Femur (tissue), 1 donor: ENCODE measurements around the gene DGAT2.
A peak's percentile ranks its signal among the peaks of the same experiment; 100 is the strongest.

Experiments used
- DNase-seq: peaks from one replicate; pipeline ENCODE4 v3.0.0-alpha.2; 2017

DGAT2 gene

DNA sequence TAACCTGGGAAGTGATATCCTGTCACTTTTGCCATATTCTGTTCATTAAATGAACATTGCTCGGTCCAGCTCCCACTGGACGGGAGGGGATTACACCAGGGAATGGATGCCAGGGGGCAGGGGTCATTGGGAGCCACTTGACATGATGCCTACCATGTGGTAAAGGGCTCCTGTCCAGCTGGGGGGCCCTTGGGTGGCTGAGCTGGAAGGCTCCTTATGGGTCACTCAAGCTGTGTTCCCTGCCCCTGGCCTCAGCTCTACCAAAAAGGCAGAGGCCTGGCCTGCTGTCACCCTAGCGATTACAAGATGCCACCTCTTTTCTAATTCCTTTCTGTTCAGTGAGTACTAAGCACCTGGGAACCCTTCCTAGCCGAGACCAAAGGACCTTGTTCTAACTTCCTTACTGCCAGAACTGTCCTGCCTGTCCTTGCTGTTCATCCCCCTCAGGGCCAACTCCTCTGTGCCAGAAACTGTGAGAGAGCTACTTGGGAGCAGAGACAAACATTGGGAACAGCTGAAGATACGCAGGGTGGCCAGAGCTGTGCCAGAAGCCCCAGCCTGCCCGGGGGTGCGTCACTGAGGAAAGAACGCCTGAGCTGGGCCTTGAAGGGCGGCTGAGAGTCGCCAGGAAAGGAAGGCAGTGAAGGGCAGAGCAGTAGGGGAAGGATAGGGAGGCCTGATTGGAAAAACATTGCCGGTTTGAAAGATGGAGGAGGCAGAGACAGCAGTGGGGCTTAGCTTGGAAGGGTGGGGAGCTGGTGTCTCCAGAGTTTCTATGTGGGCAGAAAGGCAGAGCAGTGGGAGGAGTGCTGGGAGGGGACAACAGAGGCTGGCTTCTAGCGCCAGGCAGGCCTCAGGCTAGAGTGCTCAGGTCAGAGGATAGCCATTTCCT is 33.7 kb downstream of the DGAT2 start:
- no peak for DNase-seq

DNA sequence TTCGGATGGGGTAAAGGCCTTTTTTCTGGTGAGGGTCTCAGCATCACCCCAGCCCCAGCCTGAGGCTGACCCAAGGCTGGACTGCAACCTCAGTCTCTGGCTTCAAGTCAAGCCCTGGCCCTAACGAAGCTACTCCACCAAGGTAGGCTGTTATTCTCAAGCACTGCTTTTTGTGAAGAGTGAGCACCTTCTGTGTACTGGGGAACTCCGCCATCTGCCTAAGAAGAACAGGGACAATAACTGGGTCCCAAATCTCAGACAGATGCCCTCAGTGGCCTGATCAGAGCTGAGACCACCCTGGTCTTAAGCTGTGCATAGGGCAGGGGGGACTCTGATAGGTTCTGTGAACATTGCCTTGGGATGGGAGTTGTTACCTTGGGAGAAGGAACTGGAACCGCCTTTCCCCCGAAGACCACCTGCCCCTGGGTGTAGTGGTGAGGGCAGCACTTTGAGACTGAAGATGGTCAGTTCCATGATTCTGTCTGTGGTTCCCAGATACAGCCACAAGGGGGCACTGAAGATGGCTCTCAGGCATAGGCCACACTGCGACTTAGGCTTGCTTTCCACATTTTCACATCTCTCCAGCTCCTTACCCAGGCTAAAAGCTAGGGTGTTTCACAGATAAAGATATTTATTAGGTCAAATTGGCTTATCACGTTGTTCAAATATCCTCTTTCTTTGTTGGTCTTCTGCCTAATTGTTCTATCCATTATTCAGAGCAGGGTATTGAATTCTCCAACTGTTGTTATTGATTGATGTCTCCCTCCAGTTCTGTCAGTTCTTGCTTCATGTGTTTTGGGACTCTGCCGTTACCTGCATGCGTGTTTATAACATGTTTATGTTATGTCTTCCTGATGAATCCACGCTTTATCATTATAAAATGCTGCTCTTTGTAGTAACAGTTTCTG is 34.6 kb downstream of the DGAT2 start:
- DNase-seq = peak; percentile 79

DNA sequence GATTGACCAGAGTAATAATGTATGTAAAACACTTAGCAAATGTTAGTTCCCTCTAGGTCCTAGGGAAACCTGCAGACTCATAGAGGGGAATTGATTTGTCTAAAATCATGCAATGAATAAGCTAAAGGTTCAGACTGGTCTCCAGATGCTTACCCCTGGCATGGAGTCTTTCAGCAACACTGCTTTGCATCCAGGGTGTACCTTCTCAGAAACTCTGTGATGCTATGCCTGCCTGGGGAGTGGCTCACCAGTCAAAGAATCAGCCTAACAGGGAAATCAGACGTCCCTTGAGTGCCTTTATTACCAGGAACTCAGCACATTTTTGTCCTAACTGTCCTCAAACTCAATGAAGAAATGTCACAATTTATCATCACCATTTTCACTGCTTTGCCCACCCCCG is 40.5 kb downstream of the DGAT2 start:
- DNase-seq = no peak

DNA sequence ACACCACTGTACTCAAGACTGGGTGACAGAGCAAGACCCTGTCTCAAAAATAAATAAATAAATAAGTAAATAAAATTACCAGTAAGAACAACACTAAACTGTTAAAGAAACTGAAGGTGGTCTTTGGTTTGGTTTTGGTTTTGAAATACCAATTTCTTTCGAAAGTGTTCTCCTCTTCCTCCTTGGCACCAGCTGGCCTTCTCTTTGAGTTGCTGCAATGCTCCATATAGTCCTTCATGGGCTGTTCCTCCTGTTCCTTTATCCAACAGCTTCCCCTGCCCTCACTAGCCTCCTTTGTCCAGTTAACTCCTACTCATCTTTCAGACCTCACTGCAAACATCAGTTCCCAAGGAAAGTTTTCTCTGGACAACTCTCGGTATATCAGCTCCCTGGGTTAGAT is 41.4 kb downstream of the DGAT2 start:
- no peak for DNase-seq

DNA sequence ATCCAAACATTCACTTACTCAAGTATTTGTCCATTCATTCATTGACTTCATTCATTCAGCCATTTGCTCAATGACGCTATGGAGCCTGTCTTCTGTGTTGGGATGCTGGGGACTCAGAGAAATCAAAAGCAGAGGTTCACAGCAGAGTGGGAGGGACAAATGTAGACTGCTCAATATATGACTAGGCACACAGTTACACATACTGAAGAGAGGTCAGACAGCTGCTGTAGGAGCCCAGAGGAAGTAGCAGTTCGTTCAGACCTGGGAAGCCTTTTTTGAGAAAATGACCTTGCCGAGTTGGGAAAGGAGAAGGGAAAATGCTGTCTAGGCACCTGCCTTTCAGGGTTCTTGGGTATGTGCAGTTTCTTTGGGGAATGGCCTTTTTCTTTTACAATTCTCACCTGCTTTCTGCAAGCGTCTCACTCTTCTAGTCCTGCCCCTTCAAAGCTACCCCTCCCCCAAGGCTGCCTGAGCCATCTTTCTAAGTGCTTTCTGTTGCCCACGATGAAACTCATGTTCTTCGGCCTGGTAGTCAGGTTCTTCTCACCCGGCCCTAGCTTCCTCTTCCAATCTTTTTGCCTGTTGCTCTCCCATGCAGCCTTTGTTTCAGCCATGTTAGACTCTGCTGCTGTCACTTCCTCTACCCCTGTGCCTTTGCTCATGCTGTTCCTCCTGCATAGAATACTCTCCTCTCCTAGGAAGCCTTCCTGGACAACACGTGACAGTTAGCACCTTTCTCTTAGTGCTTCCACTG is 42.2 kb downstream of the DGAT2 start:
- no peak for DNase-seq

DNA sequence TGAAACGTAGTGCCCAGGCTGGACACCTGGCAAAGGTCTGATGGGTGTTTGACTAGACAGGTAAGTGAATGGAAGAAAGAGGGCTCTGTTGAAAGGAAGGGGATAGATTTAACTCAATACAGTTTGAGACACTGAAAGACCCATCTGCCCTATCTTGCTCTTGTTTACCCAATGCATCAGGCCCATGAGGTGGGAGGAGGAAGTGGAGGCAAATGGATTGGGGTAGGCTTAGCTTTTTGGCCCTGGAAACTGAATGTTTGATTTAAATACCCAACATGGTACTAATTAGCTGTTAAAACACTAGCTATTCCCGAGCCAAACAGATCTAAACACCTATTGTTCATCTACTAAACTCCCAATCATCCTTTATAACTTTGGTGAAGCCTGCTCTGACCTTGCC is 42.9 kb downstream of the DGAT2 start:
- no peak for DNase-seq

DNA sequence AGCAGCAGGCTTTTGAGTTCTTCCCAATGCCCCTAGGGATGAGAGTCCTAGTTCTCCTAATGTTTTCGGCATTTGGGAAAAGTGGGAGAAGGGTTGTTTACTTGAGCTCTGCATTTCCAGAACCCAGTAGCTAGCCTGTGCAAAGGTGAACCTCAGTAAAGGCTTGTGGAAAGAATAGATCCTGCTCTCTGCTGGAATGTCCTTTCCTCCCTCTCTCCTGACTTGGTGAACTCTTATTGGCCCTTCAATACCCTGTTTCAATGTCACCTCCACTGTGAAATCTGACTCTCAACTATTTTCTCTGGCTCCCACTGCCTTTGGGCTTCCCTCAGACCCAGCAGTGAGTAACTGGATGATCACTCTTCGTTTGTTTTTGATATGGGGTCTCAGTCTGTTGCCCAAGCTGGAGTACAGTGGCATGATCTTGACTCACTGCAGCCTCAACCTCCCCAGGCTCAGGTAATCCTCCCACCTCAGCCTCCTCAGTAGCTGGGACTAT is 44.0 kb downstream of the DGAT2 start:
- no peak for DNase-seq

DNA sequence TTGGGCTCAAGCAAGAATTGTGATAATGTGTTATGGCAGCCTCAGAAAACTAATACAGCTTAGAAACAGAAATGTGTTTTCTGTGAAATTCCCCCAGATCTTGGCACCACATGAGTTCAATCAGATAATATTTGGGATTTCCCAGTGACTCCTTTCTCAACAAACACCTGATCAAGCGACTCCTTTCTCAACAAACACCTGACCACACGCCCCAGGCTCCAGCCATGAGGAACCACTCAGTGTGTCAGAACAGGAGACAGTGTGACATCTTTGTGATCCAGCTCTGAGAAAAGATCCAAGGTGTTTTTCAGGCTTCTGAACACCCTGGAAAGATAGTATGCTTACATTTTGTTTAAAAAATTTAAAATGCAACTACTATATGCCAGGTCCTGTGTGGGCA is 44.5 kb downstream of the DGAT2 start:
- no peak for DNase-seq

DNA sequence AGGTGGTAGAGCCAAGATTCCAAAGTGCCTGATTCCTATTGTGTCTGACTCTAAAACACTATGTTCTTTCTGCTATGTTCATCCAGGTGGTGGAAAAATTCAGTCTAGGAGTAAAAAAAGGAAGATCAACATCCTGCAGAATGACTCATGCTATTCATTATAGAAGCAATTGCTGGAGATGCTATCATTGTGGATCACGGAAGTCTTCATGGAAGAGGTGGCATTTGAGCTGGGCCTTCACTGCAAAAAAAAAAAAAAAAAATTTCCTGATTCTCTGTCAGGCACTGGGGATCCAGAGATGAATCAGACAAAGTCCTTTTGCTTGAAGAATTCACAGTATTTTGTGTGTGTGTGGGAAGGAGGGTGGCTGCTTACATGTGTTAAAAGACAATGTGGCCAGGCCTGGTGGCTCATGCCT is 45.1 kb downstream of the DGAT2 start:
- no peak for DNase-seq

DNA sequence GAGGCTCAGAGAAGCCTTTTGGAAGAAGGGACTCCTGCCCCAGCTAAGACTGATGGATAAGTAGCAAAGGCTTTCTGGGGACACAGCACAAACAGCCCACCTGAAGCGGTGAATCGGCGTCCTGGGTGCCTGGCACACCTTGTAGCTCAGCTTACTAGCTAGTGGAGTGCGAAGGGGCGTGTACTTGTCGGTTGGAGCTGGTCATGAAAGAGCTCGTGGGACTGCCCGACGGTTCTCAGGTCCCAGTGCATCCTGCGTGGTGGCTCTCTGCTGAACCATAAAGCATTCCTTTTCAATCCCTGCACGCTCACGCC is 45.7 kb downstream of the DGAT2 start:
- no peak for DNase-seq

DNA sequence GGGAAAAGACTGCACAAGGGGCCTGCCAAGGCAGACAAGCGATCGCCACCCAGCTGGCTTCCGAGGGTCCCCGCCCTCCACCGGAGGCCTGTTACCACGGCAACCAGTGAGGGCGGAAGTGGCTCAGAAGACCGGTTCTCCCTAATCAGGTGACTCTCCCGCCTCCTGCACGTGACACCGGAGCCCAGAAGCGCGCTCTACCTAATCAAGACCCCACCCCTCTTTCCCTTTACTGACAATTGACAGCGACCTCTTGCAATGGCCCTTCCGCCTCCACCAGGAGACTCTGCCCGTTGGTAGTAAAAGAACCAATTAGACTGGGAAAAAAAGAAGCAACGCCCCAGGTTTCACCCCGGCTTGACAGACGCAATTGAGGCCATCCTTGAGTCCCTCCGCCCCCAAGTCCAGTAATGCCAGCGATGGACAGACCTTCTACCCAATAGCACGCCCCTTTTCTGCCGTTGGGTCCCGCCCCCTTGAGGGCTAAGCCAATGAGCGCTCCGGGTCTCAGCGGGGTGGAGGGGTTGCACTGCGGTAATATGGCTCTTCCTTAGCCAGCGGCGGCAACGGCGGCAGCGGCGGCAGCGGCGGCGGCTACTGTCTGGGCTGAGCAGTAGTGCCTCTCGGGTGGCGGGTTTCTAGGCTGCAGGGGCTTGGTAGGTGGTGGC is 46.2 kb downstream of the DGAT2 start, which contains the start of gene UVRAG:
UVRAG (plus strand) TSS at position 534 of the 668 bp plus-strand sequence. CDS start 198 bp downstream, outside the sequence.
- DNase-seq = peak; percentile 99

DNA sequence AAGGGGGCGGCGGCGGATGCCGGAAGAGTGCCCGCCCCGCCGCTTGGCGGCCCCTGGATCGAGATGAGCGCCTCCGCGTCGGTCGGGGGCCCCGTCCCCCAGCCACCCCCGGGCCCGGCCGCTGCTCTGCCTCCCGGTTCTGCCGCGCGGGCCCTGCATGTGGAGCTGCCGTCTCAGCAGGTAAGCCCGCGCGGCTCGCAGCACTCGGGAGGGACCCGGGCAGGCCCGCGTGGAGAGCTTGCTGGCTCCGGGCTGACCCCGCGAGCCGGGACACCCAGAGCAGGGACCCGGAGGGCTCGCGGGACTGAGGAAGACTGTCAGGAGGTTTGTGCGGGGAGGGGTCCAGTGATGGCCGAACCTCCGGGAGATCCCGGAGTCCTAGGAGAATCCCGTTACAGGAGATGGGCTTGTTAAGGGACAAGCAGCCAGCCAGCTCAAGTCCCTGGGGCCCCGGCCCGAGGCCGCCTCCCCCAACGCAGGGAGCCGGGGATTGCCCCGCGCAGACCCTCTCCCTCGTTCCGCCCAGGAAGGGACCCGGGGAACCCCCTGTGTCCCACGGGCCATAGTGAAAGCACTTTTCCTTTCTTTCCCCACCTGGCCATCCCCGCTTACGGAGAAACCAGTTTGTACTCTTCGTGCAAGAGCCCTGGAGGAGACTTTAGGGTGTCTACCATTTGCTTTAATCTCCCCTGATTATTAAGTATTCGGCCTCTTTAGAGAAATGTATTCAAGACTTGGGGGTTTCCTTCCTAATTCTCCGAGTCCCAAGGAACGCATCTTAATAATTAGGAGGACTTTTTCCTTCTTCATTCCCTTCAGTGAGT is 47.0 kb downstream of the DGAT2 start:
- peak; percentile 50 for DNase-seq

DNA sequence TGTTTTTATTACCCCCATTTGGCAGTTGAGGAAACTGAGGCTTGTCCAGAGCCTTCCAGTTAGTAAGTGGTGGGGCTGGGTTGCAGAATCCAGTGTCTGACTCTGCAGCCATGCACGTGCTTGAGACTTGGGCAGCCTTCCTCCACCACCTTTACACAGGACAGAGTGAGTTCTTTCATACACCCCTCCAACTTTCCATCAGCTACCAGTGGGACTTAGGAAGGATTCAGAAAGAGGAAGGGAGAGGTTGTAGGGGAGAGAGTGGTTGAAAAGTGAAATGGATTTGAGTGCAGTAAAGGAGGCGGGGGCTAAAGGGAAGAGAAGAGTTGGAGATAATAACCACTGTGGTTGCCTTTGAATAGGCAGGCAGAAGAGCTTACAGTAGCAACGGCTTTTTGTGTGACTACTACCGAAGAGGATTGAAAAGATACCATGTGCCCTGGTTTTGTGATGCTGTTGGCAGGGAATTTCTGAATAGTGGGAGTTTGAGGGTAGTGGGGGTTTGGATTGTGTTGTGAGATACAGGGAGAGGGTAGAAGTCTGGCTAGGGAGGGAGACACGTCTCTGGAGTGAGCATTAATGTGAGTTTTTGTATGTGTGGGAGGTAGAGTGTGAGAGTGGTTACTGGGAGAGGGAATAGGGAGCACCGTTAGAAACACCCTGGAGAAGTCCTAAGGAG is 48.1 kb downstream of the DGAT2 start:
- DNase-seq = no peak

DNA sequence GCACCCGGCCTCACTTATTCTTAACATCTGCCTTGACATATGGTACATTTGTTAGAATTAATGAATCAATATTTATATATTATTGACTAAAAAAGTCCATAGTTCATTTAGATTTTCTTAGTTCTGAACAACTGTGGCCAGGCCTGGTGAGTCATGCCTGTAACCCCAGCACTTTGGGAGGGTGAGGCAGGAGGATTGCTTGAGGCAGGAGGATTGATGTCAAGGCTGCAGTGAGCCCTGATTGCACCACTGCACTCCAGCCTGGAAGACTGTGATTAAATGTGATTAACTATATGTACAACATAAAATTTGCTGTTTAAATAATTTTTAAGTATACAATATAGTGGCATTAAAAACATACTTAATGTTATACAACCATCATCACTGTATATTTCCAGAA is 52.1 kb downstream of the DGAT2 start:
- no peak for DNase-seq

DNA sequence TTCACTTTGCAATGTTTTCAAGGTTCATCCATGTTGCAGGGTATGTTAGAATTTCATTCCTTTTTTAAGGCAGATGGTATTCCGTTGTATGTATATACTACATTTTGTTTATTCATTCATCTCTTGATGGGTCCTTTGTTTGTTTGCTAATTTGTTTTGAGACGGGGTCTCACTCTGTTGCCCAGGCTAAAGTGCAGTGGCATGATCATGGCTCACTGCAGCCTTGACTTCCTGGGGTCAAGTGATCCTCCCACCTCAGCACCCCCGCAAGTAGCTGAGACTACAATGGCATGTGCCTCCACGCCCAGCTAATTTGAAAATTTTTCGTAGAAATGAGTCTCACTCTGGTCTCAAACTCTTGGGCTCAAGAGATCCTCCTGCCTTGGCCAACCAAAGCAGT is 52.6 kb downstream of the DGAT2 start:
- DNase-seq = no peak

DNA sequence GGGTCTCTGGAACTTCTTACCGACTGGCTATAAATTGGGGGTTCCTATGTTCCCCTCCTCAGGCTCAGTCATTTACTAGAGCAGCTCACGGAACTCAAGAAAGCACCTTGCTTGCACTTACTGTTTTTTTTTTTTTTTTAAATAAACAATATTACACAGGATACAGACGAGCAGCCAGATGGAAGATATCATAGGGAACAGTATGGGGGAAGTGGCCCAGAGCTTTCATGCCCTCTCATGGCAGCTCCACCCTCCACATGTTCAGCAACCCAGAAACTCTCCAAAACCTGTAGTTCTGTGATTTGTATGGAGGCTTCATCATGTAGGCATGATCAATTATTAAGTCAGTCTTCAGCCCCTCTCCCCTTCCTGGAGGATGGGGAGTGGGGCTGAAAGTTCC is 54.0 kb downstream of the DGAT2 start:
- DNase-seq = no peak

DNA sequence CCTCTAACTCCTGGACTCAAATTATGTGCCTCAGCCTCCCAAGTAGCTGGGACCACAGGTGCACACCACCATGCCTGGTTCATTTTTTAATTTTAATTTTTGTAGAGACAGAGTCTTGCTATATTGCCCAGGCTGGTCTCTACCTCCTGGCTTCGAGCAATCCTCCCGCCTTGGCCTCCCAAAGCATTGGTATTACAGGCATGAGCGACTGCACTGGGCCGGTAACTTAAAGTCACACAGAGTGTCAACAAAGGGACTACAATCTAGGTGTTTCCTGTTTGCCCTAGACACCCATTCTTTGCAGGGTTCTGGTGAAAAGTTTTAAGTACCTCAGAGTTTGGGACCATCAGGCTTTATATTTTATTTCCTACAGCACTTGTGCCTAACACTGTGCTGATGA is 54.8 kb downstream of the DGAT2 start:
- no peak for DNase-seq

DNA sequence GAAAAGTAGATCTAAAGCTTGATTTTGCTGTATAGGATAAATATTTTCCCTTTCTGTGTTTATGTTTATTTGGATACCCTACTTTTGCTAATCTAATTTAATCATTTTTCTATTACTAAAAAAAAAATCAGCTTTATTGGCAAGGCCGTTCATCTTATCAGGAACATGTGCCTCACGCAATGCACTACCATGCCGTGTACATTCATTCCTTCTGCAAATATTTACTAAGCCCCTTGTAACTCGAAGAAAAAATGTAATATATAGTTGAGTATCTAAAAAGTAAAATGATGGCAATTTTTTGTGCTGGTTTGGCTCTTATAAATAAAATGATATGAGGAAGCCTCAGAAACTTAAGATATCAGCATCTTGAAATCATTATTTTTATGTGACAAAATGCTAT is 55.4 kb downstream of the DGAT2 start:
- DNase-seq = no peak

DNA sequence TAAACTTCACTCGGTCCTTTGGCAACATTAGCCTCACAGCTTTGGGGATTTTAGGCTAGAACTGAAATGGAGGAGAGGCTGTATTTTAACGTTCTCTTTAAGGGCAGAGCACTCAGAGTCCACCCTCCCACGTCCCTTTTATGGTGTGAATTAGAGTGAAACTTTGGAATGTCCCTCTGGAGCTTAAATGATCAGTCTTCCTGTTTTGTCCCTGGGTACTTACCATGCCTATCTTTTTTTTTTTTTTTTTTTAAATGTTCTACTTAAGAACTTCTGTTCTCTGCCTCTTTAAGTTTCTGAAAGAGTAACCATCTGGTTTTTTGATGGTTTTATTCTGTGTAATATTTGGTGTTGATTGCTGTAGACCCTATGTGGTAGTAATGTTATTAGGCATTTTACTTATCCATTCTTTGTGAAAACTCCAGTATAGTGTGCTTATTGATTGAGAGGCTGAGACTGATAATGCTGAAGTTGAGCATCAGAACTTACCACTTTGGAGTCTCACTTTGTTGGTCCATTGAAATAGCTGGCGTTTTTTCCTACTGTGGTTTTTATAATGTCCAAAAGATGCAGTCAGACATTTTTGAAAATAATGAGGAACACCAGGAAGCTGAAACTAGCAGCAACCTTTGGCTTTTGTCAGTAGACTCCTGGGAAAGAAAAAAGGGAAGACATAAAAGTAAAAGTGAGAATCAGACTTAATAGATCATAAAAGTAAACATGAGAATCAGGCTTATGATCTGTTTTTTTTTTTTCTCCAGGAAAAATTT is 58.1 kb downstream of the DGAT2 start:
- DNase-seq = no peak

DNA sequence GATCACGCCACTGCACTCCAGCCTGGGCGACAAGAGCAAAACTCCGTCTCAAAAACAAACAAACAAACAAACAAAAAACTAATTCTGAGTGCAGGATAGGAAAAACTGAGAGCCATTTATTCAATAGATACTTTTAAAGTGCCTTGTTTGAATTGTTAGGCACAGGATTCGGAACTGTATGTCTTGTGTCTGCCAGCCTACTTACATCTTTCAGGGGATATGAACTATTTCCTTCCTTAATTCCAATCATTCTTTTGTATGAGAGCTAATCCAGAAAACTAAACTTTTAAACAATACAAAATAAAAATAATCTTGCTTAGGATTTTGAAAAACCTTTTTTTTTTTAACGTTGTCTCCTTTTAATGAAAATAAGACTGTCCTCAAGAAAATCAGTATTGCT is 59.0 kb downstream of the DGAT2 start:
- DNase-seq = no peak
